SHP77 (cell line): Measurements from ENCODE around the gene CYP2U1.
"Not testable (repeated sequence)": the region's sequence is repeated elsewhere in the genome, so short reads cannot be mapped to it uniquely, and the experiment has no call there.

Experiments
- DNase-seq, 2 experiments: peaks; one replicate each; lab custom pipeline; 2025; lab: John Stamatoyannopoulos, UW

CYP2U1 gene

DNA sequence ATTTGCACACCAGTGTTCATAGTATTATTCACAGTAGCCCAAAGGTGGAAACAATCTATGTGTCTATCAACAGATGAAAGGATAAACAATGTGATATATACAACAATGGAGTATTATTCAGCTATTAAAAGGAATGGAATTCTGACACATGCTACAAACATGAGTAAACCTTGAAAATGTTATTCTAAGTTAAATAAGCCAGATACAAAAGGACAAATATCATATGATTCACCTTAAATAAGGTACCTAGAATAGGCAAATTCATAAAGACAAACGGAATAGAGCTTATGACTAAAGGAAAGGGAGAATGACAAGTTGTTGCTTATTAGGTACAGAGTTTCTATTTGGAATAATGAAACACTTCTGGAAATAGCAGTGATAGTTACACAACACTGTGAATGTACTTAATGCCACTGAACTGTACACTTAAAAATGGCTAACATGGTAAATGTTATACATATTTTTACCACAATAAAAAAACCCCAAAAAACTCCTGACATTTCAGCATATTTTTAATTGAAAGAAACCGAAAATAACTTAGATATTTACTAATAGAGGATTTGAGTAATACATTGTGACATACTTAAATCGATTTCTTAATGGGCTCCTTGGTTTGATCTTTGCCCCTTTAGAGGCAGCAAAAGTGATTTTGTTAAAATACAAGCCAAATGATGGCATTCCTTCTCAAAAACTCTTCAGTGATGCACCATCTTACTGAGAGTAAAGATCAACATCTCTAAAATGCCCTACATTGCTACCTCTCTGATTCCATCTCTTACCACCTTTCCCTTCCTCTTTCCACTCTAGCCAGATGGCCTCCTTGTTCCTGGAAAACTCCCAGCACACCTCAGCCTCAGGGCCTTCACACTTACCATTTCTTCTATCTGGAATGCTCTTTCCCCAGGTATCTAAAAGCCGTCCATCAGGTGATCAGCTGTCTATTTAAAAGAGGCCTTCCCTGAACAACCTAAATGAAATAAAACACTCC, 8.6 kb upstream of the CYP2U1 start:
- DNase-seq: no peak

DNA sequence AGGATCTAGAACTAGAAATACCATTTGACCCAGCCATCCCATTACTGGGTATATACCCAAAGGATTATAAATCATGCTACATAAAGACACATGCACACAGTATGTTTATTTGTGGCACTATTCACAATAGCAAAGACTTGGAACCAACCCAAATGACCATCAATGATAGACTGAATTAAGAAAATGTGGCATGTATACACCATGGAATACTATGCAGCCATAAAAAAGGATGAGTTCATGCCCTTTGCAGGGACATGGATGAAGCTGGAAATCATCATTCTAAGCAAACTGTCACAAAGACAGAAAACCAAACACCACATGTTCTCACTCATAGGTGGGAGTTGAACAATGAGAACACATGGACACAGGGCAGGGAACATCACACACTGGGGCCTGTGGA, 5.6 kb upstream of the CYP2U1 start:
- not testable (repeated sequence) for DNase-seq

GRCh38 chr4:107926875-107927274, 4.5 kb upstream of the CYP2U1 start:
- DNase-seq: not testable (repeated sequence)

DNA sequence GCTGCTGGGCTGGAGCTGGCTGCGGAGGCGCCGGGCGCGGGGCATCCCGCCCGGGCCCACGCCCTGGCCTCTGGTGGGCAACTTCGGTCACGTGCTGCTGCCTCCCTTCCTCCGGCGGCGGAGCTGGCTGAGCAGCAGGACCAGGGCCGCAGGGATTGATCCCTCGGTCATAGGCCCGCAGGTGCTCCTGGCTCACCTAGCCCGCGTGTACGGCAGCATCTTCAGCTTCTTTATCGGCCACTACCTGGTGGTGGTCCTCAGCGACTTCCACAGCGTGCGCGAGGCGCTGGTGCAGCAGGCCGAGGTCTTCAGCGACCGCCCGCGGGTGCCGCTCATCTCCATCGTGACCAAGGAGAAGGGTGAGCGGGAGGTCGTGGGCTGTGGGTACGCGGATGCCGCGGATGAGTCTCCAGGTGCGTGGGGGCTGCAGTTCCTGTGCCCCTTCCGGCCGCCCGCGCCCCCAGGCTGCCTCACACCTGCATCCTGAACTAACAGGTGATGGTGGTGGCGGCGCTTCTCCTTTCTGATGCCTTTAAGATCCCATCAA, 499 bp downstream of the CYP2U1 start:
- DNase-seq: no peak

DNA sequence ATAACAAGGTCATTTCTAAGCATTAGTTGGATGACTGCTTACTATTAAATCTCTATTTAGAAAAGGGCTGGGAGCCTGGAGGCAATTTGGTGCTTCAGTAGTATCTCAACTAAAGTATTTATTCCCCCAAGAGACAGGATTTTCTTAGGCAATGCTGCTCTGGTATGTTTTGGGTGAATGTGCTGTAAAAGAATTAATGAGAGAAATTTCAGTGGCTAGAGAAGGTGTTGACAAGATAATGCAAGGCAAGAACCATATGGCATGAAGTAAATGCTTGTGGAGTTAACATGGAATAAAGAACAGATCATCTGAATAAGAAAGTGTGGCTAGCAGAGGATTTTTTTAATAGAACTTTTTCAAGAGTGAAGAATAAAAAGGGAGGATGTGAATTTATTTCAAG, 3.9 kb downstream of the CYP2U1 start:
- no peak for DNase-seq

GRCh38 chr4:107937040-107937439, 5.7 kb downstream of the CYP2U1 start:
- DNase-seq: no peak

DNA sequence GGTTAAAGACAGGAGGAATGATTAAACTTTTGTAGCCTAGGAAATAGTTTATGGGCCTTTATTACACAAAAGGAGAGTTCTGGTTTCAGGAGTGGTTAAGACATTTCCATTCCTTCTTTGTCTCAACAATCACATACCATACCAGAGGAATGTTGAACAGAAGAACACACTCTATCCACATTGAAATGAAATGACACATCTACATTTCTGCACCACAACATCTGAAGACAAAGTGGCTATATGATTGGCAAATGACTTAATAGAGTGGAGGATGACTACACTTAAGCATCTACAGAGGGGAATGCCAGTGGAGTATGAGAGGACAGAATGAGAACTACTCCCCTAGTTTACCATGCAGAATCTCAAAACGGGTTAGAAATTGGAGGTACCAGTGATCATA, 8.0 kb downstream of the CYP2U1 start:
- DNase-seq: no peak

- DNase-seq: no peak
These were observed 14.5 kb downstream of the CYP2U1 start for GRCh38 chr4:107945809-107946208.

- no peak for DNase-seq
These were observed 19.6 kb downstream of the CYP2U1 start for GRCh38 chr4:107950746-107951540.

GRCh38 chr4:107951551-107951950, 20.2 kb downstream of the CYP2U1 start:
- DNase-seq: no peak

DNA sequence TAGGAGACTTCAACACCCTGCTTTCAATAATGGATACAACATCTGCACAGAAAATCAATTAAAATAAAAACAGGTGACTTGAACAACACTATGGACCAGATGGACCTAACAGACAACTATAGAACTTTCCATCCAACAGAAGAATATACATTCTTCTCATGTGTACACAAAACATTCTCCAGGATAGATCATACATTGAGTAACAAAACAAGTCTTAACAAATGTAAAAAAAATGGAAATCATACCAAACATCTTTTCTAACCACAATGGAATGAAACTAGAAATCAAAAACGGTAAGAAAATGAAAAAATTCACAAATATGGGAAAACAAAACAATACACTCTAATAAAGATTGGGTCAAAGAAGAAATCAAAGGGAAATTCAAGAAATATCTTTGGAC, 24.7 kb downstream of the CYP2U1 start:
- DNase-seq: no peak

DNA sequence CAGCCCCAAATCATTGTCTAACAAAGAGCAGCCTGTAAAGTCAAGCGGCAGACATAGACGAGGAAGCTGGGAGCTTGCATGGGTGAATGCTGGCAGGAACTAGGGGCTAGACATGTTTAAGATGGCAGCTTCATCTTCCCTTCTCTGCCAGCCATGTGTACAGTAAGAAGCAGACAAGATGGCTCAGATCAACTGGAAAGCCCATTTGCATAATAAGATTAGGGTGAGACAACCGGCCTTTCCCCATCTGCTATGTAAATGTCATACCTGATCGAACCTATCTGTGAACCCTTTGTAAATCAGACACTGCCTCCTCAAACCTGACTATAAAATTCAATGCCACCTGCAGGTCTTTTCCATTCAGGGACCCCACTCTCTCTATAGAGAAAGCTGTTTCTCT, 35.6 kb downstream of the CYP2U1 start:
- no peak for DNase-seq

DNA sequence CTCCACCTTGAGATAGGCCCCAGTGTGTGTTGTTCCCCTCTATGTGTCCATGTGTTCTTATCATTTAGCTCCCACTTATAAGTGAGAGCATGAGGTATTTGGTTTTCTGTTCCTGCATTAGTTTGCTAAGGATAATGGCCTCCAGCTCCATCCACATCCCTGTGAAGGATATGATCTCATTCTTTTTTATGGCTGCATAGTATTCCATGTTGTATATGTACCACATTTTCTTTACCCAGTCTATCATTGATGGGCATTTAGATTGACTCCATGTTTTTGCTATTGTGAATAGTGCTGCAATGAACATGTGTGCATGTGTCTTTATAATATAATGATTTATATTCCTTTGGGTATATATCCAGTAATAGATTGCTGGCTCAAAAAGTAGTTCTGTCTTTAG, 36.2 kb downstream of the CYP2U1 start:
- DNase-seq: not testable (repeated sequence)

GRCh38 chr4:107967921-107968320, 36.6 kb downstream of the CYP2U1 start:
- DNase-seq: not testable (repeated sequence)

- DNase-seq: no peak
These were observed 38.9 kb downstream of the CYP2U1 start for GRCh38 chr4:107970063-107970798.

- no peak for DNase-seq
These were observed 41.3 kb downstream of the CYP2U1 start for GRCh38 chr4:107972605-107973004.

DNA sequence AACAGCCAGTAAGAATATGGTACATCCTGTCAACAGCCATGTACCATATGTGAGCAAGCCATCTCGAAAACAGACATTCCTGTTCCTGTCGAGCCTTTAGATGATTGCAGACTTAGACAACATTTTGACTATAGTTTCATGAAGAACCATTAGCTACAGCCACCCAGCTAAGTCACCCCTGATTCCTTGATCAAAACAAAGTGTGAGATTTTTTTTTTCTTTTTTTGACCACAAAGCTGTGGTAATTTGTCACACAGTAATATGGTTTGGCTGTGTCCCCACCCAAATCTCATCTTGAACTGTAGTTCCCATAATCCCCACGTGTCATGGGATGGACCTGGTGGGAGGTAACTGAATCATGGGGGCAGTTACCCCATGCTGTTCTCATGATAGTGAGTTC, 43.2 kb downstream of the CYP2U1 start:
- DNase-seq: no peak

GRCh38 chr4:107977482-107977881, 46.1 kb downstream of the CYP2U1 start:
- DNase-seq: no peak

DNA sequence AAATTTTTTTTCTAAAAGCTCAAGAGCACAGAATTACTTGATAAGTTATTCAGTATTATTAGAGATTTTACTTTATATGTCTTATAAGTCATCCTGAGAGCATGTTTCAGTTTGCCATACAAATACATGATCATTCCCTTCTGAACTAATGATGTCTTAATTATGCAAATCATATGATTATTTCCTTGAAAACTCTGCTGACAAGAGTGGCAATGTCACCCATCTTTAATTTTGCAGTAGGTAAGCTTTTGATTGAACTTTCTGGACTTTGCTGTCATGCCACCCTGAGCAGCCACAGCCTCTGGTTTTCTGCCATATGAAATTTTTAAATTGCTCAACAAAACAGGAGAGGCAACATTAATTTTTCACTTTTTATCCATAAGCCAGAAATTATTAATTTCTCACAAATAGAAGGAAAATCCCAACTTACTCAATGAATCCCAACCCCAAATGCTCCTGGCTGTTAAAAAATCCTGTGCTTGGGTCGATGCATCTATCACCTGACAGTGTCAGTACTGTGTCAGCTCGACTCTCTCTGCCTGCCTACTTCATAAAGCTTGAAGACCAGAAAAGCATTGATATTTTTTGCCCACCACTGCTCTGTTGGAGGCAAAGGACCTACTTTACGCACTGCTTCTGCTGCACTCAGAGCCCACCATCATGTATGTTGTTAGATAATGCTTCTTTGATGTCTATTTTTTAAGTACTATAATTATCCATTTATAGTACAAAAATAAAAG, 46.8 kb downstream of the CYP2U1 start:
- DNase-seq: no peak

DNA sequence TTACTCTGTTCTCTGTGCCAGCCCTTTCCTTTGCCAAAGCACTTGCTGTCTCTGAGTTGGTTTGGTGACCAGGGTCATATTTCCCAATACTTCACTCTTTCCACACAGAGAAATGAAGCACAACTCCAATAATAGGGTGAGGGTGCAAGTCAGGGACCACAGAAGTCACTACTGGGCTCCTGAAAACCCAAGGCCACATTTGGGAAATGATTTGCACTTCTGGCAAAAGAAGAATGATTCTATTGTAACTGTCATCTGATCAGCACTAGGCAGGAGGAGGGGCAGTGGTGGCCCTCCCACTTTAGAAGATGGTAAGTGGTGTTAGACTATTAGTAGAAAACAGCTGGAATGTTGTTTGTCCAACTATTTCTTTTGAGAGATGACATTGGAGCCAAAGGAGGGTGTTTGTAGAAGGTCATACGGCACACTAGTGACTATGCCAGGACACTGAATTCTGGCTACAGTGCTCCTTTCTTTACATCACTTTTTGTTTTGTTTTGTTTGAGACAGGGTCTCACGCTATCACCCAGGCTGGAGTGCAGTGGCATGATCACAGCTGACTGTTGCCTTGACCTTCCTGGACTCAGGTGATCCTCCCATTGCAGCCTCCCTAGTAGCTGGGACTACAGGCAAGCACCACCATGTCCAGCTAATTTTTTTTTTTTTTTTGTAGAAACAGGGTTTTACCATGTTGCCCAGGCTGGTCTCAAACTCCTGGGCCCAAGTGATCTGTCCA, 47.5 kb downstream of the CYP2U1 start:
- DNase-seq: no peak
